Esophagus squamous epithelium (tissue), 4 donors: Measurements from ENCODE around the gene CDS2.
A peak's percentile ranks its signal among the peaks of the same experiment; 100 is the strongest.

ENCODE experiments used
- POLR2A ChIP-seq, 4 donors: fragments of 450-650 bp; IDR thresholded peaks; one replicate each; pipeline ENCODE4 v1.6.1; 2017; ENCODE audit warnings: antibody characterized with exemption in 4 of 4, mild to moderate bottlenecking in 4 of 4, moderate library complexity in 3 of 4
- TF ChIP-seq, protein P1 (sequence below), 6 experiments: fragments of 450-650 bp in 4 of 6; fragments of 200-600 bp in 2 of 6; sonication (generic) in 2 of 6; IDR thresholded peaks; one replicate each; pipeline ENCODE4 v1.5.1; 2016 to 2019; ENCODE audit warnings: antibody characterized with exemption in 6 of 6, mild to moderate bottlenecking in 4 of 6, moderate library complexity in 4 of 6

DNA sequence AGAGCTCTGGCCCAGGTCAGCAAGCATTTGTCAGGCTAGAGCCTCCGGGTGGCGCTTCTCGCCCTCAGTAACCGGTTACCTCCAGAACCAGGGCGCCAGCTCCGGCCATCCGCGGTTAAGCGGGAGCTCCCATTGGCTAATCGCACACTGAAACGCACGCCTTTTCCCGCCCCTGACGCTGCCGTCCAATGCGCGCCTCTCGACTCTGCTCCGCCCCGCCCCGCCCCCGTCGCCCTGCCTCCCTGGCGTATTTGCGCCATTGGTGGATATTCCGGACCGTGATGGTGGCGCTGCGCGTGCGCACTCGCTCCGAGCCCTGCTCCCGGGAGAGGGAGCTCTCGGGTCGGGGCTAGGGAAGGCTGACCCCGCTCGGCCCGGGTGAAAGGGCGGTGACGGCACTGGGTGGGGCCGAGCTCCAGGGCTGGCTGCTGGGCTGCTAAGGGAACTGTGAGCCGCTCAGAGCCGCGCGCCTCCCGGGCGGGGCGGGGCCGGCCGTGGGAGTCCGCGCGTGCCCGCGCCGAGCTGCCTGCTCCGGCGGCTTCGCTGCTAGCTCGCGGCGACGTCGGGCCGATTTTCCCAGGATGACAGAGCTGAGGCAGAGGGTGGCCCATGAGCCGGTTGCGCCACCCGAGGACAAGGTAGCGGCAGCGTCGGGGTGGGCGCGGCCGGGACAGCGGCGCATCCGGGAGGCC, at the start of gene CDS2:
- TF ChIP-seq, protein P1, sequence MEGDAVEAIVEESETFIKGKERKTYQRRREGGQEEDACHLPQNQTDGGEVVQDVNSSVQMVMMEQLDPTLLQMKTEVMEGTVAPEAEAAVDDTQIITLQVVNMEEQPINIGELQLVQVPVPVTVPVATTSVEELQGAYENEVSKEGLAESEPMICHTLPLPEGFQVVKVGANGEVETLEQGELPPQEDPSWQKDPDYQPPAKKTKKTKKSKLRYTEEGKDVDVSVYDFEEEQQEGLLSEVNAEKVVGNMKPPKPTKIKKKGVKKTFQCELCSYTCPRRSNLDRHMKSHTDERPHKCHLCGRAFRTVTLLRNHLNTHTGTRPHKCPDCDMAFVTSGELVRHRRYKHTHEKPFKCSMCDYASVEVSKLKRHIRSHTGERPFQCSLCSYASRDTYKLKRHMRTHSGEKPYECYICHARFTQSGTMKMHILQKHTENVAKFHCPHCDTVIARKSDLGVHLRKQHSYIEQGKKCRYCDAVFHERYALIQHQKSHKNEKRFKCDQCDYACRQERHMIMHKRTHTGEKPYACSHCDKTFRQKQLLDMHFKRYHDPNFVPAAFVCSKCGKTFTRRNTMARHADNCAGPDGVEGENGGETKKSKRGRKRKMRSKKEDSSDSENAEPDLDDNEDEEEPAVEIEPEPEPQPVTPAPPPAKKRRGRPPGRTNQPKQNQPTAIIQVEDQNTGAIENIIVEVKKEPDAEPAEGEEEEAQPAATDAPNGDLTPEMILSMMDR (IDR thresholded peaks at IDR 0.05), result peak; percentile 19 to 77 (median 48)
- TF ChIP-seq POLR2A (IDR thresholded peaks at IDR 0.05), result peak in 3 of 4 donors; percentile 39 to 93 (median 89)
